Keratinocyte (primary cell): Measurements from ENCODE around the gene ANKMY1.

Experiments
- CTCF ChIP-seq, 3 experiments: IDR thresholded peaks in 1 of 3; conservative IDR thresholded peaks in 1 of 3; optimal IDR thresholded peaks in 1 of 3; 2 replicates in 2 of 3; 3 replicates in 1 of 3; pipeline versions ENCODE3 to v1.5.1; 2011; ENCODE audit warnings: low read length in 3 of 3, mild to moderate bottlenecking in 3 of 3, moderate library complexity in 2 of 3, control low read depth in 1 of 3, inconsistent platforms in 1 of 3; ENCODE audit not compliant: insufficient read depth in 2 of 3; ENCODE audit errors: extremely low read depth in 1 of 3
- EZH2 ChIP-seq: IDR thresholded peaks from one replicate; pipeline ENCODE4 v1.6.1; 2012; ENCODE audit warnings: inconsistent platforms, mild to moderate bottlenecking, low read length, moderate library complexity

DNA sequence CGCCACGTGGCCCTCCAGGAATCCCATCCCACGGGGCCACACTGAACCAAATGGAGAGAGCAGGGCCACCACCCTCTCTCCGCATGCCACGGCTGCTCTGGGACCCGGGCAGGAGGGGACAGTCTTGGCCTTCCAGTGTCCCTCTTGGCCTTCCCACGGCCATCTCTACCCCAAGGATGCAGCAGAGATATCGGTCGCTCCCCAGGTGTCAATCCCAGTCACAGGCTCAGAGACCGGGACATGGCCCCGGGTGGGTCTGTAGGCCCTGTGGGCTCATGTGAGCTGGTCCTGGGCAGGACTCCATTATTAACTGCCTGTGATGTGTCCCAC is 44.0 kb upstream of the ANKMY1 start:
- no peak for TF ChIP-seq CTCF (optimal IDR thresholded peaks at IDR 0.05 in 1 of 3, IDR thresholded peaks at IDR 0.05 in 1 of 3, conservative IDR thresholded peaks at IDR 0.05 in 1 of 3; ENCODE audit: extremely low read depth in 1 of 3, insufficient read depth in 2 of 3, low read length in 3 of 3)
- TF ChIP-seq EZH2, result no peak
